ENCODE results near the gene HAPSTR1. TPM values are rescaled to one million over a fixed set of nuclear protein-coding genes. Genes with fewer than 3 reads are reported as not detected.
A peak's percentile ranks its signal among the peaks of the same experiment; 100 is the strongest.
"Not testable (repeated sequence)": the region's sequence is repeated elsewhere in the genome, so short reads cannot be mapped to it uniquely, and the experiment has no call there.

Gene HAPSTR1, protein sequence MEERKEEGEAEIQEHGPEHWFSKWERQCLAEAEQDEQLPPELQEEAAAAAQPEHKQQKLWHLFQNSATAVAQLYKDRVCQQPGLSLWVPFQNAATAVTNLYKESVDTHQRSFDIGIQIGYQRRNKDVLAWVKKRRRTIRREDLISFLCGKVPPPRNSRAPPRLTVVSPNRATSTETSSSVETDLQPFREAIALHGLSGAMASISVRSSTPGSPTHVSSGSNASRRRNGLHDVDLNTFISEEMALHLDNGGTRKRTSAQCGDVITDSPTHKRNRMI
- polyA plus RNA-seq (ENCODE audit: insufficient read length in 4 of 4) = 10 to 100 TPM; 42.2 to 47.9 (median 44.6) TPM

DNA sequence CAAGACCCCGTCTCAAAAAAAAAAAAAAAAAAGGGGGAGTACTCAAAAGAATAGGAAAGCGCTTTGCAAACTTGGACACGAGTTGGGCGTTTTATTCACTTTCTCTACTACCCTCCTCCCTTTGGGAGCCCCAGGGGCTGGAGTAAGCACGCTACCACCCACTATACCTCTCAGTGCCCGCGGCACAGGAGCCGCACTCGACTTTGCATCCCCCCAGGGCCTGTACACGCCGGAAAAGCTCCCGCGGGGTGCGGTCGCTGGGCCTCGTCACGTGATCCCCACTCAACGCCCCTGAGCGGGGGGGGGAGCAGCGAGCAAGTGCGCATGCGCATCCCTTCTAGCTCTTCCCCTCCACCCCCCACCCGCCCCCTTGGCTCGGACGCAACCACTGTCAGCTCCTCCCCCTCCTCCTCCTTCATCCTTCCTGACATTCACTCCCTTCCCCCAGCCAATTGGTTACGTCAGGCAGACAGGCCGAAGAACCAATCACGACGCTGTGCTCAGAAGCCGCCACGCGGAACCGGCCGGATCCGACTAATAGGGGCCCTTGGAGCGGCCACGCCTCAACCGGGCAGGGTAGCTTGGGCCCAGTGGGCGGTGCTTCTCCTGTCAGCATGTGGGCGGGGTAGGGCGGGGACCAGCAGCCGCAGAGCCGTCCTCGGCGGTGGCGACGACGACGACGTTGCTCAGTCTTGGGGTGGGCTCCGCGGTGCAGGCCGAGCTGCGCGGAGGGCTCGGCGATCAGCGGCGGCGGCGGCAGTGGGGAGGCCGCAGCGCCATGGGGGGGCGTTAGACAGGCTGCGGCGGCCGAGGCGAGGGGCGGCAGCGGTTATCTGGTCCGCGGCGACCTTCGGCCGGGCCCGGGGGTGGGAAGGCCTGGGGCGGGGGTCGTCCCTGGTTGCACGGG, at the start of gene HAPSTR1:
HAPSTR1 (plus strand) TSS at position 685 of the 907 bp plus-strand sequence. CDS start 401 bp downstream, outside the sequence.
- peak; percentile 96 to 100 (median 100) for DNase-seq (ENCODE audit: low read depth in 4 of 4, low spot score in 2 of 4)

DNA sequence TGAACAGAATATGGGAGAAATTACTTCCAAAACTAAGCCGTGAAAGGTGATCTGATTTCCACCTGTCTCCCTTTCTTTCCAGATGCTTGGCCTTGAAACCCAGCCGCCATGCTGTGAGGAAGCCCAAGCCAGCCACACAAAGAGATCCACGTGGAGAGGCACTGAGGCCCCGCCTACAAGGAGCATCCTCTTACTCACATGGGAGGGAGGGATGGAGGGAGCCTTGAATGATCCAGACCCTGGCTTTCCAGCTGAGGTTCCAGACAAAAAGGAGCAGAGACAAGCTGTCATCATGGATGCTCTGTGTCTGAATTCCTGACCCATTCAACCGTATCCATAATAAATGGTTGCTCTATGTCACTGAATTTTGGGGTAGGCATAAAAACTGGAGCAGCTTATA, 48.9 kb upstream of the HAPSTR1 start:
- no peak for DNase-seq (ENCODE audit: low read depth in 4 of 4, low spot score in 2 of 4)

DNA sequence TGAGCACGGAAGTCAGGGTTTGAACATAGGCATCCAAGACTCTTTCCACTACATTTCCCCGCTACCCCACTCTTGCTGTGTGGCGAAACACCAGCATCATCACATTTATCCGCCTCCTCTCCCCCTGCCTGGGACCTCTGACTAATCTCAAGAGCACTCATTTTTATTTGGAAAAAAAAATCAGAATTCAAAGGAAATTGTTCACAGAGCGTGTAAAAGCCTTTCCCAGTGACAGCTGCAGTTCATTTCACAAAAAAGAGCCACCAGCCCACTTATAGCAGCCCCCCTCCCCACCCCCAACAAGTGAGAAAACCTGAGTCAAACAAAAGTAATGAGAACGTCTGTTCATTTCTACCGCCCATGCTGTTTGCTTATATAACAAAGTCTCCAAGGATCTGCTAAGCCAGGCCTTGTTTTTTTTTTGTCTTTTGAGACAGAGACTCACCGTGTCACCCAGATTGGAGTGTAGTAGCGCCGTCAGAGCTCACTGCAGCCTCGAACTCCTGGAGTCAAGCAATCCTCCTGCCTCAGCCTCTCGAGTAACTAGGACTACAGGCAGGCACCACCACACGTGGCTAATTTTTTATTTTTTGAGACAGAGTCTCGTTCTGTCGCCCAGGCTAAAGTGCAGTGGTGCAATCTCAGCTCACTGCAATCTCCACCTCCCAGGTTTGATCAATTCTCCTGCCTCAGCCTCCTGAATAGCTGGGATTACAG, 48.3 kb upstream of the HAPSTR1 start:
- DNase-seq (ENCODE audit: low read depth in 4 of 4, low spot score in 2 of 4) = no peak

DNA sequence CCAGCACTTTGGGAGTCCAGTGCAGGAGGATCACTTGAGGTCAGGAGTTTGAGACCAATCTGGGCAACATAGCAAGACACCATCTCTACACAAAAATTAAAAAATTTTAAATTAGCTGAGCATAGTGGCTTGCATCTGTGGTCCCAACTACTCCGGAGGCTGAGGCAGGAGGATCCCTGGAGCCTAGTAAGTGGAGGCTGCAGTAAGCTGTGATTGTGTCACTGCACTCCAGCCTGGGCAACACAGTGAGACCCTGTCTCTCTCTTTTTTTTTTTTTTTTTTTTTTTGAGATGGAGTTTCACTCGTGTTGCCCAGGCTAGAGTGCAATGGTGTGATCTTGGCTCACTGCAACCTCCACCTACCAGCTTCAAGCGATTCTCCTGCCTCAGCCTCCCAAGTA, 45.9 kb upstream of the HAPSTR1 start:
- not testable (repeated sequence) for DNase-seq (ENCODE audit: low read depth in 4 of 4, low spot score in 2 of 4)

DNA sequence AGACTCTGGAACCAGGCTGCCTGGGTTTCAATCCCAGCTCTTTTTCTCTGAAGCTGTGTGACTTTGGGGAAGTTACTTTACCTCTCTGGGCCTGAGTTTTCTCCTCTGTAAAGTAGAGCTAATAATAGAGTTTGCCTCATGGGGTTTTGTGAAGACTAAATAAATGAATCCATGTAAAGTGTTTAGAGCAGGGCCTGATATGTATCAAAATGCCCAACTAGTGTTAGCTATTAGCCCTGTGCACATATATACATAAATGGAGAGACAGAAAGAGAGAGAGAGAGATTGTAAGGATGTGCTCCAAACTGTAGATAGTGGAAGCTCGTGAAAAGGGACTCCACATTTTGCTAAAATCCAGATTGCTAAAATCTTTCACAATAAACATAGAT, 44.8 kb upstream of the HAPSTR1 start:
- DNase-seq (ENCODE audit: low read depth in 4 of 4, low spot score in 2 of 4) = no peak

DNA sequence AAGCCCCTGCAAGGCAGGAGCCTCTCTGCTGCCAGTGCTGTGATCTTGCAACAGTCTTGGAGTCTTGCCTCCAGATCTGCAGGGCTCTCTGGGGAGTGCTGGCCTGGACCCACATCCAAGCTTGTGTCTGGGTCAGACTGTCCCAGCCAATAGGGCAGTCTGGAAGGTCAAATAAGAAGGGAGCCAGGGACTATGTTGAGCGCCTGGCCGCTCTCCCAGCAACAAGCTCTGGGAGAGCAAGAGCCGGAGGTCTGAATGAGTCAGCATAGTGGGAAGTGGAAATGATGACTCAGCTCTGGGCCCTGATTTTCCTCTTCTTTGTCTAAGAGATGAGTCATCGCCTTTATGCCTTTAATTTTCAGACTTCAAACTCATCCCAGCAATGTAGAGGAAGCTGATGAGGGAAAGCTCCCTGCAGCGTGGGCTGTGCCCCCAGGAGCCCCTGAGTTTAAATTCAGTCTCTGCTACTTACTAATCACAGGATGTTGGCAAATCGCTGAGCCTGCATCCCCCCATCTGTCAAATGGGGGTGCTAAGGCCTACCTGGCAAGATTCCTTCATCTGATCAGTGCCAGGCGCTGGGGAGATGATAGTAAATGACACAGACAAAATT, 43.6 kb upstream of the HAPSTR1 start:
- DNase-seq (ENCODE audit: low read depth in 4 of 4, low spot score in 2 of 4) = no peak

DNA sequence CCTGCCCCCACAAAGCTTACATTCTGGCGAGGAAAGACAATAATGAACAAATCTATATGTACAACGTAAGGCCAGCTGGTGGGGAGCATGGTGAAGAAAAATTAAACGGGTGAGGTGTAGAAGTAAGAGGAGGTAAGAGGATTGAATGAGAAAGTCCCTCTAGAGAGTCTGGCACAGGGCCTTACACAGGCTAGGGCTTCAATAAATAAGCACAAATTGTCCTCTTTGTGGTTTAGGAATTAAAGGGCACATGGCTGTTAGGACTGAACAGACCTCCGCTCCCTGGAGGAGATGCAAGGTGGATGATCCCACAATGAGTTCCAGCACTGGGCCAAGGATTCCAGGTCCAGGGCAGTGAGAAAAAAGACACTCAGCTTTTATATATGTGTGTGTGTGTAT, 43.1 kb upstream of the HAPSTR1 start:
- no peak for DNase-seq (ENCODE audit: low read depth in 4 of 4, low spot score in 2 of 4)

DNA sequence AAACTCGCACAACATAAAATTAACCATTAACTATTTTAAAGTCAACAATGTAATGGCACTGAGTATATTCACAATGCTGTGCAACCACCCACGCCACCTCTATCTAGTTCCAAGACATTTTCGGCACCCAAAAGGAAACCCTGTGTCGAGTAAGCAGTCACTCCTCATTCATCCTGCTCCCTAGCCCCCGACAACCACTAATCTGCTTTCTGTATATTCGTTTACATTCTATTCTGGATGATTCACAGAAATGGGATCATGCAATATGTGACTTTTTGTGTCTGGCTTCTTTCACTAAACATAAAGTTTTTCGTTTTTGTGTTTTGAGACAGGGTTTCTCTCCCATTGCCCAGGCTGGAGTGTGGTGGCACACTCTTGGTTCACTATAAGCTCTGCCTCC, 42.2 kb upstream of the HAPSTR1 start:
- no peak for DNase-seq (ENCODE audit: low read depth in 4 of 4, low spot score in 2 of 4)

DNA sequence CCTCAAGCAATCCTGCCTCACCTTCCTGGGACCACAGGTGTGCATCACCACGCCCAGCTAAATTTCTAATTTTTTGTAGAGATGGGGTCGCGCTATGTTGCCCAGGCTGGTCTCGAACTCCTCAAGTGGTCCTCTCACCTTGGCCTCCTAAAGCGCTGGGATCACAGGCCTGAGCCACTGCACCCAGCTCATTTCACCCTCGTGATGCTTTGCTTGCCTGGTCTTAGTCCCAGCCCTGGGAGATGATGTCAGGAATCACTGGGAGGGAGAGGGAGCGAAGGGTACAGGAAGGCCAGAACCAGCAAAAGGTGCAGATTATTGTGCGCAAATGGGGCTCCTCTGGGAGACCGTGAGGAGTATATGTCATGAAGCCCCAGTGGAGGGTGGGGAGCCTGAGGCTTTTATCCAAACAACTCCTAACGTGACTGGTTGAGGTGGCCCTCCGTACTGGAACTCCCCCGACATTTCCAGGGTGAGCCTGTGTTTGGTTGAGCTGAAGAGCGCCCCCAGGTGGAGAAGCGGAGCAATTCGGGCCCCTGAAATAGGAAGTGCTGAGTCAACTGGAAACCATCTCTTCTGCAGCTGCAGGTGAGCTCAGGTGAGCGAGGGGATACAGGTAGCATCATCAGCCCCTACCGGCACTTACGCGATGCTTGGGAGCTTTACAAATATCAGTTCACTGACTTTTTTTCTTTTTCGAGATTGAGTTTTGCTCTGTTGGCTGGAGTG, 41.2 kb upstream of the HAPSTR1 start:
- DNase-seq (ENCODE audit: low read depth in 4 of 4, low spot score in 2 of 4) = no peak

DNA sequence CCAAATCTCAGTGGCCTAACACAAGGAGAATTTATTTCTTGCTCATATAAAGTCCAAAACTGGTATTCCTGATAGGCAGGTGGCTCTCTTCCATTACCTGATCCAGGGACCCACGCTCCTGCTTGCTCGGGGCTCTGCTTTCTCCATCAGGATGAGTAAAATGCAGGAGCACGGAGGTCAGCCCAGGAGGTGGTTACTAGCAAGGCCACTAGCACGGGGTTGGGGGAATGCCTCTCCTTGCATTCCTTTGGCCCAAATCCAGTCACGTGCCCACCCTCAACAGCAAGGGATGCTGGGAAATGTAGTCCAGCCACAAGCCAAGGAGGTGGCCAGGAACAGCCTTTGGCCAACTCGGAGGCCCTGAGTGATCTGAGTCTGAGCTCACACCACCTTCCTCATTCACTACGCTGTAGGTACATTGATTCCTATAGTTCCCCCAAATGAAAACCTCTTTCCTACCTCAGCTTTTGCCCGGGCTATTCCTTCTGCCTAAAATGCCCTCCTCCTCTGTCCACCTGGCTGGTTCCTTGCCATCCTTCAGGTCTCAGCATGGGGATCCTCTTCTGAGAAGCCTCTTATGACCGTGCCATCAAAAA, 38.3 kb upstream of the HAPSTR1 start:
- peak in 1 of 4 donors; percentile 14 for DNase-seq (ENCODE audit: low read depth in 4 of 4, low spot score in 2 of 4)

DNA sequence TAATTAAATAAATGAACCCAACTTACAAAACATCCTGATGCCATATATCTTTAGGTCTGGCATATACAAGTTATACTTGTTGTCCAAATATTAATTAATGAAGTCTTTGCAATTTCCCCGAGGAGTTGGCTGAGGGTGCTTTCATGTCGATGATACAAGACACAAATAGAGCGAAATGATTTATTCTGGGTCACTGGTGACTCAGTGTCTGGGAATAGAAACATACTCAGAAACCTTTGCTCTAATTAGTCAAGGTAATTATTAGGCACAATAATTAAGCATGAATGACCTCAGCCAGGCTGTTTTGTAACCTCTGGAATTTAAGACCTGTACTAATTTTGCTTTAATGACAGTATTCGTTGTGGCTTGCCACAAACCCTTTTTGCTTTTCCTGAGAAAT, 37.0 kb upstream of the HAPSTR1 start:
- no peak for DNase-seq (ENCODE audit: low read depth in 4 of 4, low spot score in 2 of 4)

DNA sequence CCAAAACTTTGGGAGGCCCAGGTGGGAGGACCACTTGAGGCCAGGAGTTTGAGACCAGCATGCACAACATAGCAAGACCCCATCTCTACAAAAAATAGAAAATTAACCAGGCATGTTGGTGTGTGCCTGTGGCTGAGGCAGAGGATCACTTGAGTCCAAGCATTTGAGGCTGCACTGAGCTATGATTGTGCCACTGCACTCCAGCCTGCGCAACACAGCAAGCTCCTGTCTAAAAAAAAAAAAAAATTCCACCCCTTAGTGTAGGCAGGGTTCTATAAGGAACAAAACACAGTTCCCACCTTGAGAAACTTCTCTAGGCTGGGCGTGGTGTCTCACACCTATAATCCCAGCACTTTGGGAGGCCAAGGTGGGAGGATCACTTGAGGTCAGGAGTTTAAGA, 36.3 kb upstream of the HAPSTR1 start:
- DNase-seq (ENCODE audit: low read depth in 4 of 4, low spot score in 2 of 4) = no peak

DNA sequence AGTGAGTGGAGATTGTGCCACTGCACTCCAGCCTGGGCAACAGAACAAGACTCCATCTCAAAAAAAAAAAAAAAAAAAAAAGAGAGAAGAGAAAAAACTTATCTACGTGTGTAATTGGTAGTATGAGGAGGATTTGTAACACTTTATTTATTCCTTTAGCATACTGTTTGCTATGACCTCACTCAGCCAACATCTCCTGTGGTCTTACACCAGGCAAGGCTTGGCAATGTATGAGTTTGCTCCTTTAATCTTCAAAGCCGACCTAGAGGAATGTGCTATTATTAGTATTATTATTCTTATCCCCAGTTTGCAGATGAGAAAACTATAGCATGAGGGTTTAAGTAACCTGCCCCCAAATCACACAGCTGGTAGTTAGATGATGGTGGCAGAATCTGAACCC, 35.8 kb upstream of the HAPSTR1 start:
- DNase-seq (ENCODE audit: low read depth in 4 of 4, low spot score in 2 of 4) = no peak

DNA sequence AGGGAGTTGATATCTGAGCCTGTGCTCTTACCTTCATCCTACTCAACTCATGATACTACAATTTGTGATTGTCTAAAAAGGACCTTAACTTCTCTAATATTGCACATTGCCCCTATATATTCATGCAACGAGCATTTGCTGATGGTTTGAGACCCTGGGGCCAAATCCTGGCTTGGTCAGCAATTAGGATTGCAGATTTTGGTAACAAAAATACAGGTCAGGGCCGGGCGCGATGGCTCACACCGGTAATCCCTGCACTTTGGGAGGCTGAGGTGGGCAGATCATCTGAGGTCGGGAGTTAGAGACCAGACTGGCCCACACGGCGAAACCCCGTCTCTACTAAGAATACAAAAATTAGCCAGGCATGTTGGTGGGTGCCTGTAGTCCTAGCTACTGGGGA, 35.4 kb upstream of the HAPSTR1 start:
- no peak for DNase-seq (ENCODE audit: low read depth in 4 of 4, low spot score in 2 of 4)

DNA sequence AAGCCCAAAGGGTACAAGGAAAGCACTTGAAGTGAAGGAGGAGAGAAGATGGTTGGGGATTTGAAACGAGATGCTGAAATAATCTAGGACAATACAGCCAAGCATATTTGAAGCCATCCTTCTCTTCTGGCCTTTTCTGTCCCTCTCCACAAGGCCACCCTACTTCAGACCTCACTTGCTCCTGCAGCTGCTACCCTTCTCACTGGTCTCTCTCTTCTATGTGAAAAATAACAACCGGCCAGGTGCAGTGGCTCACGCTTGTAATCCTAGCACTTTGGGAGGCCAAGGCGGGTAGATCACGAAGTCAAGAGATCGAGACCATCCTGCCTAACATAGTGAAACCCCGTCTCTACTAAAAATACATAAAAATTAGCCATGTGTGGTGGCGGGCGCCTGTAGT, 33.2 kb upstream of the HAPSTR1 start:
- no peak for DNase-seq (ENCODE audit: low read depth in 4 of 4, low spot score in 2 of 4)

DNA sequence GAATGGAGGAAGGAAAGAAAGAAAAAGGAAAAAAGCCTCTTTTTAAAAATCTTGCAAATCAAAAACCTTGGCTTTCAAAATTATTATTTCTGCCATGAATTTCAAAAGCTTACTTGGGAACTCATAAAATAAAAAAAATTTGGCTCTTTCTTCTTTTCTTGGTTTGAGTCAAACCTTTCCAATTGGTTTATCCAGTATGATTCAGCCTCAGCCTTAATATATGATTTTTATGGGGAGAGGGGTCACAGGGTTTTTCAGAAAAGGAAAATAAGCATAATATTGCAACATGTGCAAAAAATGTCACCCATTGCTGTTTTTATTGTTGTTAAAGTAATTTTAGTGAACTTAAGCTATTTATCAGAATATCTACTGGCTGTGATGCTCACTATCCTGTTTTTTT, 31.2 kb upstream of the HAPSTR1 start:
- no peak for DNase-seq (ENCODE audit: low read depth in 4 of 4, low spot score in 2 of 4)

DNA sequence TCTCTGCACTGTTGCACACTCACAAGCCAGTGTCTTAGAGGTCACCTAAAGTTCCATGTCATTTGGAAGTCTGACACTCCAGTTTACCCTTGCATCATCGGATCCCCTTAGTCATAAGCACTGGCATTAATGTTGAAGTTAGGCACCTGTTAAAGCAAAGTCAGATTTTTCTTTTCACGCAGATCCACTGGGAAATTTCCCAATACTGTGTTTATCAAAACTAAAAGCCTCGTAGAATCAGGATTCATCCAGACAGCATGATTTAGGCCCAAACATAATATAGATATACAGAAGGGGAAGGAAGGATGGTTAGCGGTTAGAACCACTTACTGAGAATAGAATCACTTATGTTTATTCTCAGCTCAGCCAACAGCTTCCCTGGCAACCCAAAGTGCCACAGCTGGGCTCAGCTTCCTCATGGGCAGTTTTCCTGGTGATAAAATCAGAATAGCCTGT, 30.1 kb upstream of the HAPSTR1 start:
- DNase-seq (ENCODE audit: low read depth in 4 of 4, low spot score in 2 of 4) = no peak

DNA sequence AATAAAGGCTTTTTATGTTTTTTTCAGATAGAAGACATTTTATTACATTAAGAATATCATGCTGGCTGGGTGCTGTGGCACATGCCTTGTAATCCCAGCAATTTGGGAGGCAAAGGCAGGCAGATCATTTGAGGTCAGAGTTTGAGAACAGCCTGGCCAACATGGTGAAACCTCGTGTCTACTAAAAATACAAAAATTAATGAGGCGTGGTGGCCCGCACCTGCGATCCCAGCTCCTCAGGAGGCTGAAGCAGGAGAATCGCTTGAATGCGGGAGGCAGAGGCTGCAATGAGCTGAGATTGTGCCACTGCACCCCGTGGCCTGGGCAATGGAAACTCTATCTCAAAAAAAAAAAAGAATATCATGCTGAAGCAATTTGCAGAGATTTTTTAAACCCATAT, 29.1 kb upstream of the HAPSTR1 start:
- DNase-seq (ENCODE audit: low read depth in 4 of 4, low spot score in 2 of 4) = no peak

DNA sequence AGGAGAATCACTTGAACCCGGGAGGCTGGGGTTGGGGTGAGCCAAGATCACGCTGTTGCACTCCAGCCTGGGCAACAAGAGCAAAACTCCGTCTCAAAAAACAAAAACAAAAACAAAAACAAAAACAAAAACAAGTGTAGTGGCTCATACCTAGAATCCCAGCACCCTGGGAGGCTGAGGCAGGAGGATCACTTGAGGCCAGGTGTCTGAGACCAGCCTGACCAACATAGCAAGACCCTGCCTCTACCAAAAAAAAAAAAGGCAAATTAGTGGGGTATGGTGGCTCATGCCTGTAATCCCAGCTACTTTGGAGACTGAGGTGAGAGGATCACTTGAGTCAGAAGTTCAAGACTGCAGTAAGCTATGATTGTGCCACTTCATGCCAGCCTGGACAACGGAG, 26.4 kb upstream of the HAPSTR1 start:
- DNase-seq (ENCODE audit: low read depth in 4 of 4, low spot score in 2 of 4) = no peak

DNA sequence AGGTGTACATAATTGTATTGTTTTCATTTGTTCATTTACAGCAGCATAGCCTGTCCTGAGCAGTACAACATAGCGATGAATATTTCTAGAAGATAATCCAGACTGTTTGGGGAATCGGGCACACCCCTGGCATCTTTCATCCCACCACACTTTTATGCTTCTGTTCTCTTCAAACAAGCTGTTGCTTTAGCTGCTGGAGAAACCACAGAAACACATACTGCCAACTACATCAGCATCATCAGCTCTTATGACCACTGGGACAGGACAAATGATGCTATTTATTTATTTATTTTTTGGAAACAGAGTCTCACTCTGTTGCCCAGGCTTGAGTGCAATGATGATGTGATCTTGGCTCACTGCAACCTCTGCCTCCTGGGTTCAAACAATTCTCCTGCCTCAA, 22.6 kb upstream of the HAPSTR1 start:
- no peak for DNase-seq (ENCODE audit: low read depth in 4 of 4, low spot score in 2 of 4)

Data from left renal cortex interstitium (tissue), 4 donors.